ENCODE measurements around the gene CDS2. TPM values are rescaled to one million over a fixed set of nuclear protein-coding genes. Genes with fewer than 3 reads are reported as not detected.
A peak's percentile ranks its signal among the peaks of the same experiment; 100 is the strongest.
"Not testable (repeated sequence)": the region's sequence is repeated elsewhere in the genome, so short reads cannot be mapped to it uniquely, and the experiment has no call there.

CDS2 gene
- total and polyA plus RNA-seq, 11 donors = 22.5 to 105 (median 83.1) TPM

DNA sequence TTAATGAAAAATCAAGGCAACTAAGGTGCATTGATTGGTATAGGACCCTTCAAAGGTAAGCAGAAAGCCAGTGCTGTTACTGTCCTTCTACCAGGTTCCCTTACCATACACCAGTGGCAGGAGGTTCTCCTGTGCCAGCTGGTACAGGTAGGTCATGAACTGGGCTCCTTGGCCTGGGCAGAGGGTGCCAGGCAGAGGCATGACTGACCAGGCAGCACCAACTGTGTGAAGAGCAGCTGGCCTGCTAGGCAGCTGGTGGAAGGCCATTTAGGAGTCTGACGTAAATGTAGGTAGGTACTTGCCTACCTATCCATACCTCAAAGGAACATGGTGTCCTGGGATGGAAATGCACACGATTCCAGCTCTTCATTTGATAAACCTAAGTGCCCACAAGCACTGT is 30.3 kb upstream of the CDS2 start:
- TF ChIP-seq, protein P1, sequence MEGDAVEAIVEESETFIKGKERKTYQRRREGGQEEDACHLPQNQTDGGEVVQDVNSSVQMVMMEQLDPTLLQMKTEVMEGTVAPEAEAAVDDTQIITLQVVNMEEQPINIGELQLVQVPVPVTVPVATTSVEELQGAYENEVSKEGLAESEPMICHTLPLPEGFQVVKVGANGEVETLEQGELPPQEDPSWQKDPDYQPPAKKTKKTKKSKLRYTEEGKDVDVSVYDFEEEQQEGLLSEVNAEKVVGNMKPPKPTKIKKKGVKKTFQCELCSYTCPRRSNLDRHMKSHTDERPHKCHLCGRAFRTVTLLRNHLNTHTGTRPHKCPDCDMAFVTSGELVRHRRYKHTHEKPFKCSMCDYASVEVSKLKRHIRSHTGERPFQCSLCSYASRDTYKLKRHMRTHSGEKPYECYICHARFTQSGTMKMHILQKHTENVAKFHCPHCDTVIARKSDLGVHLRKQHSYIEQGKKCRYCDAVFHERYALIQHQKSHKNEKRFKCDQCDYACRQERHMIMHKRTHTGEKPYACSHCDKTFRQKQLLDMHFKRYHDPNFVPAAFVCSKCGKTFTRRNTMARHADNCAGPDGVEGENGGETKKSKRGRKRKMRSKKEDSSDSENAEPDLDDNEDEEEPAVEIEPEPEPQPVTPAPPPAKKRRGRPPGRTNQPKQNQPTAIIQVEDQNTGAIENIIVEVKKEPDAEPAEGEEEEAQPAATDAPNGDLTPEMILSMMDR (IDR thresholded peaks at IDR 0.05) = no peak
- TF ChIP-seq POLR2A (IDR thresholded peaks at IDR 0.05) = no peak
- Histone ChIP-seq H3K4me3 (no peak overlapping the region), H3K27me3 (no peaks in the 10 kb centered on the region), H3K36me3 (peaks cover 0 to 60% (median 49%) of the 10 kb centered on the region in 9 donors), H3K9me3 (no peaks in the 10 kb centered on the region), H3K4me1 (peaks cover 0 to 18% (median 0%) of the 10 kb centered on the region in 12 donors), H3K27ac (no peak overlapping the region)
- intact Hi-C loops (cut with DNase I) = loop anchor here in 7 of 10 donors (5.0 to 10.0 kb wide), 4 partner anchors 92 to 489 kb away; partner anchors contain the start of gene SLC23A2 (in 1 of the 7)
- ATAC-seq (peak in 1 of 4 donors; percentile 41), DNase-seq (no peak)
- WGBS, 4 donors = 76 to 99% (median 90%) methylated on average over 2 of the region's 2 CpGs

DNA sequence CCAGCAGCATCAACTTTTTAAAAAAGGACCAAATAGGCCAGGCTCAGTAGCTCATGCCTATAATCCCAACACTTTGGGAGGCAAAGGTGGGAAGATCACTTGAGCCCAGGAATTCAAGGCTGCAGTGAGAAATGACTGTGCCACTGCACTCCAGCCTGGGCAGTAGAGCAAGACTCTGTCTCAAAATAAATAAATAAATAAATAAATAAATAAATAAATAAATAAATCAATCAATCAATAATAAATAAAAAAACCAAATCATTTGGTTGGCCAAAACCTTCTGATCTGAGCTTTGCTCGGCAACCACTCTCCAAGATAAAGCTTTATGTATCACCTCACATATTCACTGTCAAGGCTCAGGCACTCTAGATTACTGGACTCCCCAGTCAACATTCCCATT is 27.8 kb upstream of the CDS2 start:
- not testable (repeated sequence) for H3K27ac ChIP-seq, DNase-seq, H3K4me3 ChIP-seq, ATAC-seq, H3K27me3 ChIP-seq, H3K9me3 ChIP-seq
- WGBS, 4 donors = 78 to 92% (median 84%) methylated on average over 1 of the region's 1 CpG
- peaks cover 0 to 11% (median 0%) of the 10 kb centered on the region in 12 donors for H3K4me1 ChIP-seq
- intact Hi-C loops (cut with DNase I) = loop anchor here in 7 of 10 donors (5.0 to 10.0 kb wide), 4 partner anchors 94 to 492 kb away; partner anchors contain the start of gene SLC23A2 (in 1 of the 7)
- peaks cover 0 to 82% (median 72%) of the 10 kb centered on the region in 9 donors for H3K36me3 ChIP-seq

- WGBS, 4 donors = 88 to 98% (median 95%) methylated on average over 3 of the region's 3 CpGs
- H3K36me3 ChIP-seq = peaks cover 0 to 91% (median 81%) of the 10 kb centered on the region in 9 donors
- not testable (repeated sequence) for H3K4me3 ChIP-seq, H3K27ac ChIP-seq, H3K9me3 ChIP-seq, DNase-seq, ATAC-seq, H3K27me3 ChIP-seq
- intact Hi-C loops (cut with DNase I) = loop anchor here (5.0 to 10.0 kb wide), 7 partner anchors 95 to 498 kb away; partner anchors contain the start of gene SLC23A2 (in 1 of the 10)
- peaks cover 0 to 11% (median 0%) of the 10 kb centered on the region in 12 donors for H3K4me1 ChIP-seq
Measured at GRCh38 chr20:5099909-5100308, 26.9 kb upstream of the CDS2 start.

GRCh38 chr20:5100684-5101347 is 26.0 kb upstream of the CDS2 start:
- no peak for TF ChIP-seq POLR2A (IDR thresholded peaks at IDR 0.05)
- TF ChIP-seq, protein P1 (IDR thresholded peaks at IDR 0.05) = peak; percentile 87 to 96 (median 91)
- 9 to 16% (median 12%) methylated on average over 9 of the region's 9 CpGs for WGBS, 4 donors
- ATAC-seq (peak; percentile 51 to 82 (median 78)), DNase-seq (peak; percentile 50 to 83 (median 67))
- Histone ChIP-seq H3K9me3 (no peaks in the 10 kb centered on the region), H3K27me3 (no peaks in the 10 kb centered on the region), H3K4me1 (peaks cover 0 to 11% (median 0%) of the 10 kb centered on the region in 12 donors), H3K36me3 (peaks cover 0 to 98% (median 90%) of the 10 kb centered on the region in 9 donors), H3K27ac (no peak overlapping the region), H3K4me3 (no peak overlapping the region)
- intact Hi-C loops (cut with DNase I) = loop anchor here in 8 of 10 donors (5.0 to 10.0 kb wide), 4 partner anchors 144 to 499 kb away; no protein-coding TSS in a partner anchor

DNA sequence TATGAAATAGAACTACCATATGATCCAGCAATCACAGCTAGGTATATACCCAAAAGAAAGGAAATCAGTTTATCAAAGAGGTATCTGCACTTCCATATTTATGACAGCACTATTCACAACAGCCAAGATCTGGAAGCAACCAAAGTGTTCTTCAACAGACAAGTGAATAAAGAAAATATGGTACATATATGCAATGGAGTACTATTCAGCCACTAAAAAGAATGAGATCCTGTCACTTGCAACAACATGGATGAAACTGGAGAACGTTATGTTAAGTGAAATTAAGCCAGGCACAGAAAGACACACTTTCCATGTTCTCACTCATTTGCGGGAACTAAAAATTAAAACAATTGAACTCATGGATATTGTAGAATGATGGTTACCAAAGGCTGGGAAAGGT is 22.3 kb upstream of the CDS2 start:
- Histone ChIP-seq H3K4me1 (peaks cover 0 to 11% (median 0%) of the 10 kb centered on the region in 12 donors), H3K27ac (no peak overlapping the region), H3K36me3 (peaks cover 0 to 99% (median 94%) of the 10 kb centered on the region in 9 donors), H3K27me3 (no peaks in the 10 kb centered on the region), H3K4me3 (no peak overlapping the region), H3K9me3 (no peaks in the 10 kb centered on the region)
- TF ChIP-seq, protein P1 (IDR thresholded peaks at IDR 0.05) = no peak
- TF ChIP-seq POLR2A (IDR thresholded peaks at IDR 0.05) = no peak
- 93 to 98% (median 97%) methylated on average over 2 of the region's 2 CpGs for WGBS, 4 donors
- DNase-seq (no peak), ATAC-seq (no peak)
- intact Hi-C loops (cut with DNase I) = loop anchor here in 8 of 10 donors (5.0 to 10.0 kb wide), 4 partner anchors 147 to 502 kb away; no protein-coding TSS in a partner anchor
